Mucosa of descending colon (tissue), 3 donors: ENCODE data around the gene LPCAT1. TPM values are rescaled to one million over a fixed set of nuclear protein-coding genes. Genes with fewer than 3 reads are reported as not detected.

Experiments used
- ATAC-seq: fragments of 200-7000 bp; cut with Tn5 transposase; one replicate; pipeline ENCODE4 v1.9.1; 2020; ENCODE audit warnings: mild to moderate bottlenecking, moderate library complexity
- DNase-seq, 3 donors: peaks; one replicate each; pipeline ENCODE4 v3.0.0-alpha.2; 2020
- H3K36me3 ChIP-seq: fragments of 200-600 bp; one replicate; pipeline ENCODE4 v1.8.0; 2021; ENCODE audit warnings: low read depth, mild to moderate bottlenecking
- H3K4me1 ChIP-seq: fragments of 200-600 bp; one replicate; pipeline ENCODE4 v1.8.0; 2021; ENCODE audit warnings: low read depth, mild to moderate bottlenecking
- H3K4me3 ChIP-seq: fragments of 200-600 bp; one replicate; pipeline ENCODE4 v1.8.0; 2021; ENCODE audit warnings: mild to moderate bottlenecking
- H3K9me3 ChIP-seq: fragments of 200-600 bp; one replicate; pipeline ENCODE4 v1.8.0; 2021; ENCODE audit warnings: mild to moderate bottlenecking
- CTCF ChIP-seq: fragments of 200-600 bp; IDR thresholded peaks from one replicate; pipeline ENCODE4 v1.8.0; 2022; ENCODE audit warnings: antibody characterized with exemption, mild to moderate bottlenecking
- intact Hi-C, 2 donors: fragments of 100-400 bp; cut with DNase I in 1 of 2; cut with micrococcal nuclease in 1 of 2; formaldehyde crosslinking; loops; one replicate each; pipeline versions ENCODE4 v1.11.0 to v1.11.1; 2022; cut with DNase I, micrococcal nuclease
- total RNA-seq, 3 donors: library from RNA; stranded (reverse); fragmentation: NEBNext Ultra II Directional in 2 of 3; extraction: Animal tissue kit (Norgen Biotek cat#: 25700) in 2 of 3; gene quantifications; one replicate each; pipeline versions ENCODE4 v1.2.1 to v1.2.4, GENCODE V29; 2021 to 2023
- donor health status: DM: no; HTN: no; CAD: no; lungs with moderate emphysema.
- donor health status: DM: no; HTN: no; CAD: no.
- donor health status: DM: no; HTN: yes; CAD: no.

LPCAT1 gene
- total RNA-seq, 3 donors from 2014 or later: 6.7 to 27.2 (median 26.0) TPM

- Histone ChIP-seq H3K36me3 (no peaks in the 10 kb centered on the region), H3K9me3 (no peaks in the 10 kb centered on the region), H3K4me1 (peaks cover 12% of the 10 kb centered on the region), H3K4me3 (no peak overlapping the region)
- DNase-seq (peak in 1 of 3 donors; percentile 0), ATAC-seq (no peak)
- no peak for TF ChIP-seq CTCF
- intact Hi-C loops: loop anchor here in 1 of 2 donors (10.0 kb wide), 1 partner anchor 1146 kb away; no protein-coding TSS in a partner anchor
Measured at GRCh38 chr5:1520791-1521453, 2.8 kb downstream of the LPCAT1 start.

- DNase-seq: peak; percentile 1 to 43 (median 20)
- Histone ChIP-seq H3K4me1 (peaks cover 12% of the 10 kb centered on the region), H3K9me3 (no peaks in the 10 kb centered on the region), H3K4me3 (no peak overlapping the region), H3K36me3 (no peaks in the 10 kb centered on the region)
- TF ChIP-seq CTCF: no peak
- intact Hi-C loops: loop anchor here in 1 of 2 donors (10.0 kb wide), 1 partner anchor 1145 kb away; no protein-coding TSS in a partner anchor
- no peak for ATAC-seq
Measured at GRCh38 chr5:1519631-1520210, 4.0 kb downstream of the LPCAT1 start.

- ATAC-seq (no peak), DNase-seq (peak; percentile 19 to 51 (median 31))
- H3K9me3 ChIP-seq: no peaks in the 10 kb centered on the region
- H3K4me3 ChIP-seq: no peak overlapping the region
- peaks cover 7% of the 10 kb centered on the region for H3K4me1 ChIP-seq
- no peak for TF ChIP-seq CTCF
- H3K36me3 ChIP-seq: no peaks in the 10 kb centered on the region
- intact Hi-C loops: no loop called here
Measured at GRCh38 chr5:1517838-1518237, 5.9 kb downstream of the LPCAT1 start.

- ATAC-seq (peak; percentile 12), DNase-seq (peak; percentile 8 to 46 (median 33))
- TF ChIP-seq CTCF: no peak
- intact Hi-C loops: no loop called here
- H3K9me3 ChIP-seq: no peaks in the 10 kb centered on the region
- H3K4me3 ChIP-seq: no peak overlapping the region
- no peaks in the 10 kb centered on the region for H3K4me1 ChIP-seq
- no peaks in the 10 kb centered on the region for H3K36me3 ChIP-seq
Measured at GRCh38 chr5:1516615-1517601, 6.9 kb downstream of the LPCAT1 start.

- peak; percentile 1 to 47 (median 11) for DNase-seq
- TF ChIP-seq CTCF: no peak
- Histone ChIP-seq H3K4me3 (no peak overlapping the region), H3K4me1 (no peaks in the 10 kb centered on the region), H3K36me3 (no peaks in the 10 kb centered on the region), H3K9me3 (no peaks in the 10 kb centered on the region)
- intact Hi-C loops: no loop called here
- peak; percentile 44 for ATAC-seq
Measured at GRCh38 chr5:1515921-1516571, 7.7 kb downstream of the LPCAT1 start.
